ENCODE data around the gene DMRTB1. TPM values are rescaled to one million over a fixed set of nuclear protein-coding genes. Genes with fewer than 3 reads are reported as not detected.

DMRTB1 gene
- total RNA-seq, 1 donor from 2014 or later: not detected

GRCh38 chr1:53435151-53435550 is 24.0 kb upstream of the DMRTB1 start:
- Mint-ChIP-seq H3K27me3 (ENCODE audit: unreplicated experiment) (peaks cover 71% of the 10 kb centered on the region), H3K4me3 (ENCODE audit: unreplicated experiment) (no peak overlapping the region), H3K27ac (ENCODE audit: unreplicated experiment) (no peak overlapping the region), H3K36me3 (ENCODE audit: unreplicated experiment) (no peaks in the 10 kb centered on the region), H3K9me3 (ENCODE audit: unreplicated experiment) (no peaks in the 10 kb centered on the region), H3K4me1 (ENCODE audit: unreplicated experiment) (no peaks in the 10 kb centered on the region)
- TF ChIP-seq, protein P1, sequence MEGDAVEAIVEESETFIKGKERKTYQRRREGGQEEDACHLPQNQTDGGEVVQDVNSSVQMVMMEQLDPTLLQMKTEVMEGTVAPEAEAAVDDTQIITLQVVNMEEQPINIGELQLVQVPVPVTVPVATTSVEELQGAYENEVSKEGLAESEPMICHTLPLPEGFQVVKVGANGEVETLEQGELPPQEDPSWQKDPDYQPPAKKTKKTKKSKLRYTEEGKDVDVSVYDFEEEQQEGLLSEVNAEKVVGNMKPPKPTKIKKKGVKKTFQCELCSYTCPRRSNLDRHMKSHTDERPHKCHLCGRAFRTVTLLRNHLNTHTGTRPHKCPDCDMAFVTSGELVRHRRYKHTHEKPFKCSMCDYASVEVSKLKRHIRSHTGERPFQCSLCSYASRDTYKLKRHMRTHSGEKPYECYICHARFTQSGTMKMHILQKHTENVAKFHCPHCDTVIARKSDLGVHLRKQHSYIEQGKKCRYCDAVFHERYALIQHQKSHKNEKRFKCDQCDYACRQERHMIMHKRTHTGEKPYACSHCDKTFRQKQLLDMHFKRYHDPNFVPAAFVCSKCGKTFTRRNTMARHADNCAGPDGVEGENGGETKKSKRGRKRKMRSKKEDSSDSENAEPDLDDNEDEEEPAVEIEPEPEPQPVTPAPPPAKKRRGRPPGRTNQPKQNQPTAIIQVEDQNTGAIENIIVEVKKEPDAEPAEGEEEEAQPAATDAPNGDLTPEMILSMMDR (IDR thresholded peaks at IDR 0.05): no peak
- DNase-seq (ENCODE audit: extremely low spot score, unreplicated experiment): no peak

GRCh38 chr1:53438427-53439336 is 20.5 kb upstream of the DMRTB1 start:
- Mint-ChIP-seq H3K4me3 (ENCODE audit: unreplicated experiment) (no peak overlapping the region), H3K4me1 (ENCODE audit: unreplicated experiment) (no peaks in the 10 kb centered on the region), H3K36me3 (ENCODE audit: unreplicated experiment) (no peaks in the 10 kb centered on the region), H3K27me3 (ENCODE audit: unreplicated experiment) (peaks cover 43% of the 10 kb centered on the region), H3K9me3 (ENCODE audit: unreplicated experiment) (no peaks in the 10 kb centered on the region), H3K27ac (ENCODE audit: unreplicated experiment) (no peak overlapping the region)
- no peak for DNase-seq (ENCODE audit: extremely low spot score, unreplicated experiment)
- TF ChIP-seq, protein P1 (IDR thresholded peaks at IDR 0.05): no peak

DNA sequence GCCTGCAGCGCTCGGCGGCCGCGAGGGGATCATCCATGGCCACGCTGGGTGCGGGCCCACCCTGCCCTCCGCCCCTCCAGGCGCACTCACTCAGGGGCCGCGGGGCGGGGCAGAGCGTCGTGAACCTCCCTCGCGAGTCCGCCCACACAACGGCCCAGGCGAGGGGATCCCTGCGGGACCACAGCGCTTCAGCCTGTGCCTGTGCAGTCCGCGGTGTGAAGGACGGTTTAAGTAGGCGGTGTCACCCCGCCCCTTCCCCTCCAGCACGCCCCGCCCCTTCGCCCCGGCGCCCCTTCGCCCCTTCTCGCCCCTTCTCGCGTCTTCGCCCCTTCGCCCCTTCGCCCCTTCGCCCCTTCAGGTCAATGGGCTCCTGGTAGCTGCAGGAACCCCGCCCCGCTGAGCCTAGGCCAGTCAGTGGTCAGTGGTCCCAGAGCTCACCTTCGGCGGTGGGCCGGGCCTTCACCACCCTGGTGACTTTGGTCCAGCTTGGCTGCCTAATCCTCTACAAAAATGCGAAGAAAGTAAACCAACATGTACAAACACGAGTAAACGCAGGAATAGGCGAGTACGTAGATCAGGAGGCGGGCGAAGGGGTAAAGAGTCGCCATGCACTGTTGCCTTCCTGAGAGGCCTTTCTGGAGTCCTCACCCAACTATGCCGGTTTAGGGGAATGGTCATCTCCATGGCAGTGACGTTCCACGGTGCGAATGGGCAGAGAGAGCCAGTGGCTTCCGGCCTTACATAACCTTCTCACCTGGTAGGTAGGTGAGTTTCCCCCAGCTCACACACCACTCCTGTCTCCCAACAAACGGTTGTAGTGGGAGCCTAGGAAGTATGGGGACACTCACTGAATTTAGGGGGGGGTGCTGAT is 19.6 kb upstream of the DMRTB1 start:
- H3K27ac Mint-ChIP-seq (ENCODE audit: unreplicated experiment): no peak overlapping the region
- H3K27me3 Mint-ChIP-seq (ENCODE audit: unreplicated experiment): peaks cover 35% of the 10 kb centered on the region
- no peaks in the 10 kb centered on the region for H3K9me3 Mint-ChIP-seq (ENCODE audit: unreplicated experiment)
- H3K4me1 Mint-ChIP-seq (ENCODE audit: unreplicated experiment): no peaks in the 10 kb centered on the region
- DNase-seq (ENCODE audit: extremely low spot score, unreplicated experiment): no peak
- H3K4me3 Mint-ChIP-seq (ENCODE audit: unreplicated experiment): no peak overlapping the region
- H3K36me3 Mint-ChIP-seq (ENCODE audit: unreplicated experiment): no peaks in the 10 kb centered on the region
- TF ChIP-seq, protein P1 (IDR thresholded peaks at IDR 0.05): no peak

DNA sequence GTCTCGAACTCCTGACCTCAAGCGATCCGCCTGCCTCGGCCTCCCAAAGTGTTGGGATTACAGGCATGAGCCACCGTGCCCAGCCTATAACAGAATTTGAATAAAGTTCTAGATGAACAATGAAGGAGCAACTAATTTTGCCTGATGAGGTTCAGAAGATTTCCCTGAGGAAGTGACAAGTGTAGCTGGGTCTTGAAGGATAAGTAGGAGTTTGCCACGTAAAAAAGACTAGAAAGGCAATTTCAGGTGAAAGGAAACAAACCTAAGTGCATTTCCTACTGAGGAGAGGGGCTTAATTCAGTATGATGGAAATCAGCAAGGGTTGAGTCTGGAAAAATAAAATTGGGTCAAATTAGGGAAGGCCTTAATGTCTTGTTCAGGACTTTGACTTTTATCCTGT is 18.6 kb upstream of the DMRTB1 start:
- H3K27me3 Mint-ChIP-seq (ENCODE audit: unreplicated experiment): peaks cover 27% of the 10 kb centered on the region
- DNase-seq (ENCODE audit: extremely low spot score, unreplicated experiment): no peak
- no peaks in the 10 kb centered on the region for H3K4me1 Mint-ChIP-seq (ENCODE audit: unreplicated experiment)
- H3K4me3 Mint-ChIP-seq (ENCODE audit: unreplicated experiment): no peak overlapping the region
- H3K27ac Mint-ChIP-seq (ENCODE audit: unreplicated experiment): no peak overlapping the region
- TF ChIP-seq, protein P1 (IDR thresholded peaks at IDR 0.05): no peak
- no peaks in the 10 kb centered on the region for H3K36me3 Mint-ChIP-seq (ENCODE audit: unreplicated experiment)
- no peaks in the 10 kb centered on the region for H3K9me3 Mint-ChIP-seq (ENCODE audit: unreplicated experiment)

DNA sequence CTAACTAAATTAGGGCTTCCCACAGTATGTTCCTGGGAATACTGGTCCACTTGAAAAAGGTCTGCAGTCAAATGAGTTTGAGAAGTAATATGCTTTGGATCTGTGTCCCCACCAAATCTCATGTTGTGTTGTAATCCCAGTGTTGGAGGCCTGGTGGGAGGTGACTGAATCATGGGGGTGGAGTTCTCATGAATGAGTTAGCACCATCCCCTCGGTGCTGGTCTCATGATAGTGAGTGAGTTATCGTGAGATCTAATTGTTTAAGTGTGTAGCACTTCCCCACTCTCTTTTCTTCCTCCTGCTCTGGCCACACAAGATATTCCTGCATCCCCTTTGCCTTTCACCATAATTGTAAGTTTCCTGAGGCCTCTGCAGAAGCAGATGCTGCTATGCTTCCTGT is 16.9 kb upstream of the DMRTB1 start:
- Mint-ChIP-seq H3K9me3 (ENCODE audit: unreplicated experiment) (no peaks in the 10 kb centered on the region), H3K36me3 (ENCODE audit: unreplicated experiment) (no peaks in the 10 kb centered on the region), H3K4me3 (ENCODE audit: unreplicated experiment) (no peak overlapping the region), H3K27ac (ENCODE audit: unreplicated experiment) (no peak overlapping the region), H3K4me1 (ENCODE audit: unreplicated experiment) (no peaks in the 10 kb centered on the region), H3K27me3 (ENCODE audit: unreplicated experiment) (peaks cover 11% of the 10 kb centered on the region)
- no peak for DNase-seq (ENCODE audit: extremely low spot score, unreplicated experiment)
- TF ChIP-seq, protein P1 (IDR thresholded peaks at IDR 0.05): no peak
